Neural progenitor cell (in vitro differentiated cells): ENCODE measurements around the gene CPT1A. TPM values are rescaled to one million over a fixed set of nuclear protein-coding genes. Genes with fewer than 3 reads are reported as not detected.
A peak's percentile ranks its signal among the peaks of the same experiment; 100 is the strongest.

Experiments used
- DNase-seq: peaks from one replicate; pipeline ENCODE4 v3.0.0-alpha.2; 2016; ENCODE audit warnings: low spot score
- H2AFZ ChIP-seq: fragments of 200-600 bp; sonication (generic); replicated peaks from 2 replicates; pipeline ENCODE4 v1.6.1; 2016; ENCODE audit warnings: antibody characterized with exemption
- H3F3A ChIP-seq: fragments of 200-600 bp; sonication (generic); 2 replicates; pipeline ENCODE4 v1.6.1; 2016; ENCODE audit warnings: antibody characterized with exemption, low read depth
- H3K27ac ChIP-seq: fragments of 200-600 bp; sonication (generic); 2 replicates; pipeline ENCODE4 v1.5.1; 2016; ENCODE audit warnings: mild to moderate bottlenecking
- H3K27me3 ChIP-seq: fragments of 200-600 bp; sonication (generic); 2 replicates; pipeline ENCODE4 v1.6.1; 2016; ENCODE audit warnings: mild to moderate bottlenecking, moderate library complexity
- H3K36me3 ChIP-seq: fragments of 200-600 bp; sonication (generic); 2 replicates; pipeline ENCODE4 v1.5.1; 2016
- H3K4me1 ChIP-seq: fragments of 200-600 bp; sonication (generic); 2 replicates; pipeline ENCODE4 v1.6.1; 2016; ENCODE audit warnings: mixed run types
- H3K4me2 ChIP-seq: fragments of 200-600 bp; sonication (generic); 2 replicates; pipeline ENCODE4 v1.6.1; 2016
- H3K4me3 ChIP-seq: fragments of 200-600 bp; sonication (generic); 2 replicates; pipeline ENCODE4 v1.5.1; 2016
- H3K79me2 ChIP-seq: fragments of 200-600 bp; sonication (generic); 2 replicates; pipeline ENCODE4 v1.6.1; 2016; ENCODE audit warnings: low read depth
- H3K9ac ChIP-seq: fragments of 200-600 bp; sonication (generic); 2 replicates; pipeline ENCODE4 v1.6.1; 2016
- H3K9me3 ChIP-seq: fragments of 200-600 bp; sonication (generic); 2 replicates; pipeline ENCODE4 v1.5.1; 2016; ENCODE audit warnings: low read depth
- H4K20me1 ChIP-seq: fragments of 200-600 bp; sonication (generic); 2 replicates; pipeline ENCODE4 v1.6.1; 2016; ENCODE audit warnings: low read depth
- H3K27ac Mint-ChIP-seq: 3 replicates; pipeline ENCODE4 v1.8.0; 2021; ENCODE audit warnings: mixed read lengths
- H3K27me3 Mint-ChIP-seq: 2 replicates; pipeline ENCODE4 v1.8.0; 2022; ENCODE audit warnings: low read depth, mild to moderate bottlenecking, inconsistent platforms, moderate library complexity, mixed read lengths; ENCODE audit not compliant: insufficient read depth
- H3K36me3 Mint-ChIP-seq: 3 replicates; pipeline ENCODE4 v1.8.0; 2021; ENCODE audit warnings: mixed read lengths
- H3K4me1 Mint-ChIP-seq: 3 replicates; pipeline ENCODE4 v1.8.0; 2021; ENCODE audit warnings: mixed read lengths
- H3K4me3 Mint-ChIP-seq: 3 replicates; pipeline ENCODE4 v1.8.0; 2021; ENCODE audit warnings: mild to moderate bottlenecking, moderate library complexity, mixed read lengths
- H3K9me3 Mint-ChIP-seq: 3 replicates; pipeline ENCODE4 v1.8.0; 2020; ENCODE audit warnings: mixed read lengths
- CTCF ChIP-seq: fragments of 200-600 bp; sonication (generic); IDR thresholded peaks from 2 replicates; pipeline ENCODE4 v1.5.1; 2017; ENCODE audit warnings: antibody characterized with exemption, mild to moderate bottlenecking
- EZH2 ChIP-seq: fragments of 200-600 bp; sonication (generic); IDR thresholded peaks from 2 replicates; pipeline ENCODE4 v1.6.1; 2017; ENCODE audit warnings: antibody characterized with exemption, mild to moderate bottlenecking, moderate library complexity
- EZH2phosphoT487 ChIP-seq: fragments of 200-600 bp; sonication (generic); IDR thresholded peaks from 2 replicates; pipeline ENCODE4 v1.6.1; 2017; ENCODE audit warnings: antibody characterized with exemption
- total RNA-seq: library from RNA; depleted of rRNA; stranded (reverse); fragments of >200 nt; gene quantifications from 2 replicates; pipeline ENCODE4 v1.2.3, GENCODE V29; 2015; ENCODE audit warnings: low replicate concordance

CPT1A gene
- total RNA-seq, 1 donor from 2014 or later, result 0.64 TPM

DNA sequence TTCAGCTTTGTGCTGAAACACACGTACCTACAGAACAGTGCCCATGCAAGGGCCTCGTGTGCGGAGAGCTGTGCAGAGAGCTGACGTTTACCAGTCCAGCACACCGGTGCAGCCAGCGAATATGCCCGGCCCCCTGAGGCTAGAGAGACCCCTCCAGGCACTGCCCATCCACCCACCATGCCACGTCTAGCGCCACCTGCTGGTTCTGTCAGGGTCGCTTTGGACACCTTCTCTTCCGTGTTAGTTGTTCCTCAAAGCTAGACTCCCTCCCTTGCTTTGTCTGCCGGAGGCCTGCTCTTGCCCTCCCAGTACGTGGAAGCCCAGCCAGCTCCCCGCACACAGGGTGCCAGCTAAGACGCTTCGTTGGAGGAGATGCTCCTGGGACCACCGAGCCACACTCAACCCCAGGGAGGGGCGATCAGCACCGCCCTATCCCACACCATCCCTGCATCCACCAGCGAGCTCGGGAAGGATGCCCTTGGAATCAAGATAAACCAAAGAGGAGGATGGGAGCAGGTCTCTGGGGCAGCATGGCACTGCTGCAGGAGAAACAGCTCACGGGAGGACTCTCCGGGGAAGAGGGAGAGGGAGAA is 43.4 kb downstream of the CPT1A start:
- no peaks in the 10 kb centered on the region for H3F3A ChIP-seq
- peaks cover 3% of the 10 kb centered on the region for H3K4me1 Mint-ChIP-seq
- peak overlapping the region; percentile 99 for H2AFZ ChIP-seq
- no peak overlapping the region for H3K4me3 ChIP-seq
- no peak overlapping the region for H3K4me3 Mint-ChIP-seq
- peak; percentile 83 for DNase-seq
- no peaks in the 10 kb centered on the region for H3K4me1 ChIP-seq
- H3K79me2 ChIP-seq, result no peaks in the 10 kb centered on the region
- H3K27me3 Mint-ChIP-seq, result peaks cover 10% of the 10 kb centered on the region
- no peak overlapping the region for H3K9ac ChIP-seq
- peak overlapping the region; percentile 42 for H3K4me2 ChIP-seq
- TF ChIP-seq EZH2, result no peak
- TF ChIP-seq CTCF, result peak; percentile 84
- no peaks in the 10 kb centered on the region for H3K9me3 Mint-ChIP-seq
- H3K9me3 ChIP-seq, result no peaks in the 10 kb centered on the region
- H3K27ac ChIP-seq, result no peak overlapping the region
- H4K20me1 ChIP-seq, result no peaks in the 10 kb centered on the region
- no peaks in the 10 kb centered on the region for H3K36me3 Mint-ChIP-seq
- H3K27me3 ChIP-seq, result no peaks in the 10 kb centered on the region
- no peak overlapping the region for H3K27ac Mint-ChIP-seq
- H3K36me3 ChIP-seq, result no peaks in the 10 kb centered on the region

GRCh38 chr11:68796801-68797200 is 44.9 kb downstream of the CPT1A start:
- no peaks in the 10 kb centered on the region for H3K79me2 ChIP-seq
- H3K27ac ChIP-seq, result no peak overlapping the region
- no peaks in the 10 kb centered on the region for H3K9me3 ChIP-seq
- Mint-ChIP-seq H3K27ac (no peak overlapping the region), H3K27me3 (peaks cover 10% of the 10 kb centered on the region), H3K9me3 (no peaks in the 10 kb centered on the region), H3K4me1 (peaks cover 3% of the 10 kb centered on the region), H3K4me3 (no peak overlapping the region), H3K36me3 (no peaks in the 10 kb centered on the region)
- peak overlapping the region; percentile 42 for H2AFZ ChIP-seq
- no peaks in the 10 kb centered on the region for H3F3A ChIP-seq
- no peak overlapping the region for H3K9ac ChIP-seq
- H3K27me3 ChIP-seq, result no peaks in the 10 kb centered on the region
- DNase-seq, result no peak
- H3K4me2 ChIP-seq, result no peak overlapping the region
- H3K4me1 ChIP-seq, result no peaks in the 10 kb centered on the region
- H3K36me3 ChIP-seq, result no peaks in the 10 kb centered on the region
- H4K20me1 ChIP-seq, result no peaks in the 10 kb centered on the region
- TF ChIP-seq CTCF (no peak), EZH2phosphoT487 (no peak), EZH2 (no peak)
- no peak overlapping the region for H3K4me3 ChIP-seq

GRCh38 chr11:68792400-68792966 is 49.2 kb downstream of the CPT1A start:
- Histone ChIP-seq H3K4me1 (no peaks in the 10 kb centered on the region), H3K9me3 (no peaks in the 10 kb centered on the region), H3K4me3 (no peak overlapping the region), H3K4me2 (no peak overlapping the region), H3K27me3 (no peaks in the 10 kb centered on the region), H3F3A (no peaks in the 10 kb centered on the region), H3K27ac (no peak overlapping the region), H3K79me2 (no peaks in the 10 kb centered on the region), H3K9ac (no peak overlapping the region), H3K36me3 (no peaks in the 10 kb centered on the region), H4K20me1 (no peaks in the 10 kb centered on the region), H2AFZ (no peak overlapping the region)
- no peaks in the 10 kb centered on the region for H3K4me1 Mint-ChIP-seq
- H3K9me3 Mint-ChIP-seq, result no peaks in the 10 kb centered on the region
- peaks cover 5% of the 10 kb centered on the region for H3K27me3 Mint-ChIP-seq
- no peak for TF ChIP-seq EZH2phosphoT487
- no peak for TF ChIP-seq EZH2
- no peak for TF ChIP-seq CTCF
- no peak for DNase-seq
- no peak overlapping the region for H3K4me3 Mint-ChIP-seq
- H3K27ac Mint-ChIP-seq, result no peak overlapping the region
- H3K36me3 Mint-ChIP-seq, result no peaks in the 10 kb centered on the region
